DND-41 (cell line): ENCODE measurements around the gene TOMM34.

ENCODE experiments used
- ATAC-seq: fragments of 200-7000 bp; cut with Tn5 transposase; 3 replicates; pipeline ENCODE4 v1.9.1; 2021; ENCODE audit warnings: low read depth; ENCODE audit not compliant: insufficient read depth
- DNase-seq: peaks from one replicate; pipeline ENCODE4 v3.0.0-alpha.2; 2020
- H2AFZ ChIP-seq: 2 replicates; pipeline ENCODE4 v1.6.0; 2012; ENCODE audit warnings: low read depth, low read length
- H3K27ac ChIP-seq: 2 replicates; pipeline ENCODE4 v1.5.1; 2012; ENCODE audit warnings: low read length, inconsistent platforms
- H3K27me3 ChIP-seq: fragments of 200-600 bp; sonication (generic); 2 replicates; pipeline ENCODE4 v1.6.0; 2012; ENCODE audit warnings: low read length, mild to moderate bottlenecking, inconsistent platforms; ENCODE audit not compliant: insufficient read depth, poor library complexity
- H3K36me3 ChIP-seq: 2 replicates; pipeline ENCODE4 v1.5.1; 2012; ENCODE audit warnings: low read length, inconsistent platforms; ENCODE audit not compliant: insufficient read depth
- H3K4me1 ChIP-seq: 2 replicates; pipeline ENCODE4 v1.5.1; 2012; ENCODE audit warnings: mild to moderate bottlenecking, low read length; ENCODE audit not compliant: insufficient read depth
- H3K4me2 ChIP-seq: 2 replicates; pipeline ENCODE4 v1.6.0; 2012; ENCODE audit warnings: mild to moderate bottlenecking, moderate library complexity, low read length, inconsistent platforms; ENCODE audit not compliant: insufficient read depth
- H3K4me3 ChIP-seq, 2 experiments: fragments of 200-600 bp in 1 of 2; shearing (Covaris generic) in 1 of 2; 2 replicates each; pipeline ENCODE4 v1.5.1; 2012 to 2016; ENCODE audit warnings: inconsistent platforms in 2 of 2, low read length in 2 of 2, mild to moderate bottlenecking in 2 of 2, low read depth in 1 of 2, moderate library complexity in 1 of 2
- H3K79me2 ChIP-seq: 2 replicates; pipeline ENCODE4 v1.6.0; 2012; ENCODE audit warnings: low read length, inconsistent platforms; ENCODE audit not compliant: insufficient read depth
- H3K9ac ChIP-seq: 2 replicates; pipeline ENCODE4 v1.6.0; 2012; ENCODE audit warnings: low read depth, mild to moderate bottlenecking, inconsistent platforms, low read length, moderate library complexity
- H3K9me3 ChIP-seq: 2 replicates; pipeline ENCODE4 v1.5.1; 2012; ENCODE audit warnings: low read length, moderate library complexity, mild to moderate bottlenecking, inconsistent platforms; ENCODE audit not compliant: insufficient read depth, severe bottlenecking
- H4K20me1 ChIP-seq: 2 replicates; pipeline ENCODE4 v1.6.0; 2012; ENCODE audit warnings: low read length; ENCODE audit not compliant: insufficient read depth
- EZH2 ChIP-seq: IDR thresholded peaks from 3 replicates; pipeline ENCODE4 v1.6.1; 2012; ENCODE audit warnings: borderline replicate concordance, low read depth, mild to moderate bottlenecking, moderate library complexity, low read length, inconsistent platforms; ENCODE audit not compliant: severe bottlenecking
- TF ChIP-seq, protein P1 (sequence below): IDR thresholded peaks from 2 replicates; pipeline ENCODE4 v1.5.1; 2012; ENCODE audit warnings: borderline replicate concordance, low read length, moderate library complexity, mild to moderate bottlenecking; ENCODE audit not compliant: poor library complexity, severe bottlenecking; ENCODE audit errors: extremely low read depth

Gene TOMM34

DNA sequence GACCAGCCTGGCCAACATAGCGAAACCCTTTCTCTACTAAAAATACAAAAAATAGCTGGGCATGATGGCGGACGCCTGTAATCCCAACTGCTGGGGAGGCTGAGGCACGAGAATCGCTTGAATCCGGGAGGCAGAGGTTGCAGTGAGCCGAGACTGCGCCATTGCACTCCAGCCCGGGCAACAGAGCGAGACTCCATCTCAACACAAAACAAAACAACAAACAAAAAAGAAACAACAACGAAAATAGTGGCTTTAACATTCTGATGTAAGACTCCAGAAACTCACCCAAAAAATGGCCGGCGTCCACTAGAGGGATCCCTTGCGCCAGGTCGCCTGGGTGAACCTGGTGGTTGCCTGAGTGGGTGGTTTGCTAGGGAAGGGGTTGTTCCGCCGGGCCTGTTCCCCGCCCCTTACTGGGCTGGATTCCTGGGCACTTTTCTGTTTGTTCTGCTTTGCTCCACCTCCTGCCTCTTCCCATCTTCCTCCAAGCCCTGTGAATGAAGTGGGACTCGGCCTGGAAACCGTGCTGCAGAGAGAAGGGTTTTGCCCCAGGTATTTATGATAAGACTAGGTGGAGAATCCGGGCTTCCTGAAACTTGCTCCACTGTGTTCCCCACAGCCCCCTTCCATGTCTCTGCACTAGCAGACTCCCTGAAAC is 48.8 kb downstream of the TOMM34 start:
- Histone ChIP-seq H3K9ac (no peak overlapping the region), H3K36me3 (peaks cover 48% of the 10 kb centered on the region)

DNA sequence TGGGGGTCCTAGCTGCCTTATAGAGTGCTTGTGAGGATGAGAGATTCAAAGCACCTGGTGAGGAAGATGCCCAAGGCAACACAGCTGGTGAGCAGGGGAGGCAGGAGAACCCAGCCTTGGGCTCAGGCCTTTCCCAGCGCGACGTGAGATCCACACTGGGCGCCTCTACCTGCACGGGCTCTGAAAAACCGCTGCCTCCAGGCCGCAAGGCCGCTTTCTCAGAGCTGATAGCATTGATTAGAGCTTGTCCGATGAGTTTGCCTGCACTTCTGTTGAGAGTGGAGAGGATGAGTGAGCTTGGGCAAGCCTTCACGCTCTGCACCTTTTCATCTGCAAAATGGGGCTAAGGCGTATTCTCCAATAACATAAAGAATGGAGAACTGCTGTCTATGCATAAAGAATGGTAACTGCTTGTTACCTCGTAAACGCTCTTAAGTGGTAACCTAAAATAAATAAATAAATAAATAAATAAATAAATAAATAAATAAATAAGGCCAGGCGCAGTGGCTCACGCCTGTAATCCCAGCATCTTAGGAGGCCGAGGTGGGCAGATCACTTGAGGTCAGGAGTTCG is 49.4 kb downstream of the TOMM34 start:
- TF ChIP-seq EZH2, result no peak
- TF ChIP-seq, protein P1, sequence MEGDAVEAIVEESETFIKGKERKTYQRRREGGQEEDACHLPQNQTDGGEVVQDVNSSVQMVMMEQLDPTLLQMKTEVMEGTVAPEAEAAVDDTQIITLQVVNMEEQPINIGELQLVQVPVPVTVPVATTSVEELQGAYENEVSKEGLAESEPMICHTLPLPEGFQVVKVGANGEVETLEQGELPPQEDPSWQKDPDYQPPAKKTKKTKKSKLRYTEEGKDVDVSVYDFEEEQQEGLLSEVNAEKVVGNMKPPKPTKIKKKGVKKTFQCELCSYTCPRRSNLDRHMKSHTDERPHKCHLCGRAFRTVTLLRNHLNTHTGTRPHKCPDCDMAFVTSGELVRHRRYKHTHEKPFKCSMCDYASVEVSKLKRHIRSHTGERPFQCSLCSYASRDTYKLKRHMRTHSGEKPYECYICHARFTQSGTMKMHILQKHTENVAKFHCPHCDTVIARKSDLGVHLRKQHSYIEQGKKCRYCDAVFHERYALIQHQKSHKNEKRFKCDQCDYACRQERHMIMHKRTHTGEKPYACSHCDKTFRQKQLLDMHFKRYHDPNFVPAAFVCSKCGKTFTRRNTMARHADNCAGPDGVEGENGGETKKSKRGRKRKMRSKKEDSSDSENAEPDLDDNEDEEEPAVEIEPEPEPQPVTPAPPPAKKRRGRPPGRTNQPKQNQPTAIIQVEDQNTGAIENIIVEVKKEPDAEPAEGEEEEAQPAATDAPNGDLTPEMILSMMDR, result no peak
- peaks cover 26% of the 10 kb centered on the region for H3K4me1 ChIP-seq
- H3K27me3 ChIP-seq, result no peaks in the 10 kb centered on the region
- peaks cover 10% of the 10 kb centered on the region for H3K79me2 ChIP-seq
- H3K9me3 ChIP-seq, result no peaks in the 10 kb centered on the region
- no peak for ATAC-seq
- H4K20me1 ChIP-seq, result peaks cover 10% of the 10 kb centered on the region
- peak overlapping the region; percentile 82 to 96; a peak in 3 of 4 replicates for H3K4me3 ChIP-seq
- peak overlapping the region; percentile 93 for H3K4me2 ChIP-seq
- no peak for DNase-seq
- H3K27ac ChIP-seq, result 0 out of 2 replicates have a peak overlapping the region, but pooled peaks have one; percentile 72
- H2AFZ ChIP-seq, result peak overlapping the region; percentile 97
- peak overlapping the region; percentile 83 for H3K9ac ChIP-seq
- H3K36me3 ChIP-seq, result peaks cover 54% of the 10 kb centered on the region

More for the DNA sequence above, 48.8 kb downstream of the TOMM34 start:
- no peak for ATAC-seq
- Histone ChIP-seq H3K79me2 (peaks cover 10% of the 10 kb centered on the region), H3K9me3 (no peaks in the 10 kb centered on the region), H2AFZ (no peak overlapping the region), H3K27ac (no peak overlapping the region), H3K4me2 (peak overlapping the region; percentile 93; the same call in 1 of the 2 replicates), H3K27me3 (no peaks in the 10 kb centered on the region), H4K20me1 (peaks cover 10% of the 10 kb centered on the region), H3K4me3 (no peak overlapping the region), H3K4me1 (peaks cover 26% of the 10 kb centered on the region)
- peak; percentile 45 for DNase-seq
- TF ChIP-seq, protein P1, result peak; percentile 55
- TF ChIP-seq EZH2, result no peak

DNA sequence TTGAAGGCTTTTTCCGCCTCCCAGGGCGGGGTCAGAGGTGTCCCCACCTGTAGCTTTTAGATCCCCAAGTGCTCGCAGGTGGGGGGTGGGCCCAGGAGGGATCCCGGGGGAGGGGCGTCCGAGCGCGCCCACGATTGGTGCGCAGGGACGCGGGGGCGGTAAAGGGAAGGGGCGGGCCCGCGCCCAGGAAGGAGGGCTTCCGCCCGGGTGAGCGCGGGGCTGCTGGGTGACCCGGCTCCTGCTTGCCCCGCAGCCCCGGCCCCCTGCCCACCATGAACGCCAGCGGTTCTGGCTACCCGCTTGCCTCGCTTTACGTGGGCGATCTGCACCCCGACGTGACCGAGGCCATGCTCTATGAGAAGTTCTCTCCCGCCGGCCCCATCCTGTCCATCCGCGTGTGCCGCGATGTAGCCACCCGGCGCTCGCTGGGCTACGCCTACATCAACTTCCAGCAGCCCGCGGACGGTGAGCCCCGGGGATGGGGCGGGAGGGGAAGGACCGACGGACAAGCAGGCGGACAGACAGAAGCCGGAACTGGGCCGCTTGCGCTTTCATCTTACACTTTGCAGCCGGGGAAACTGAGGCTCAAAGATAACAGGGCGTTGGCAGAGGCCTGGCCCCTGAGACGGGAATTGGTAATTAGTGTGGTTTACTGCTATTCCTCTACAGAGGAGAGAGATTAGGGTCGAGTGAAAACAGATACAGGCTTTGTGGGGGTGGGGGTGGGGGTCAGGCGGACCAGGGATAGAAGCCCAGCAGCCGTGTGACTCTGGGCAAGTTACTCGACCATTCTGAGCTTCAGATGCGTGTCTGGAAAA is 50.1 kb downstream of the TOMM34 start, which contains the start of gene PABPC1L:
PABPC1L (plus strand) TSS at position 189 of the 818 bp plus-strand sequence; CDS start at position 273, 84 bp downstream.
- peaks cover 59% of the 10 kb centered on the region for H3K36me3 ChIP-seq
- no peaks in the 10 kb centered on the region for H3K27me3 ChIP-seq
- DNase-seq, result peak; percentile 82
- peak within 1 kb of the TSS; percentile 97 for H2AFZ ChIP-seq
- H3K4me3 ChIP-seq, result peak within 1 kb of the TSS; percentile 82 to 96
- H3K4me1 ChIP-seq, result peaks cover 26% of the 10 kb centered on the region
- no peak for TF ChIP-seq EZH2
- TF ChIP-seq, protein P1, result no peak
- H3K27ac ChIP-seq, result peak within 1 kb of the TSS; percentile 72
- no peaks in the 10 kb centered on the region for H3K9me3 ChIP-seq
- peak; percentile 98 for ATAC-seq
- peak within 1 kb of the TSS; percentile 83 for H3K9ac ChIP-seq
- peaks cover 10% of the 10 kb centered on the region for H4K20me1 ChIP-seq
- H3K4me2 ChIP-seq, result peak within 1 kb of the TSS; percentile 93
- H3K79me2 ChIP-seq, result peaks cover 10% of the 10 kb centered on the region
